Uterus (tissue), 2 donors: ENCODE measurements around the gene EPHB6.

Experiments
- CTCF ChIP-seq, 4 experiments: fragments of 200-600 bp in 2 of 4; fragments of 450-650 bp in 2 of 4; sonication (generic) in 2 of 4; IDR thresholded peaks; one replicate each; pipeline ENCODE4 v1.5.1; 2016 to 2019; ENCODE audit warnings: antibody characterized with exemption in 4 of 4, mild to moderate bottlenecking in 2 of 4, moderate library complexity in 1 of 4
- POLR2A ChIP-seq, 2 donors: fragments of 450-650 bp; IDR thresholded peaks; one replicate each; pipeline ENCODE4 v1.6.1; 2016; ENCODE audit warnings: antibody characterized with exemption in 2 of 2, mild to moderate bottlenecking in 1 of 2, moderate library complexity in 1 of 2

- TF ChIP-seq CTCF (IDR thresholded peaks at IDR 0.05): no peak
- no peak for TF ChIP-seq POLR2A (IDR thresholded peaks at IDR 0.05)
Observed at GRCh38 chr7:142808802-142809583, 45.9 kb upstream of the EPHB6 start.
